HG03280 (cell line): ENCODE results near the gene TASOR.
A peak's percentile ranks its signal among the peaks of the same experiment; 100 is the strongest.

Experiments
- ATAC-seq: cut with Tn5 transposase; IDR thresholded peaks from one replicate; pipeline ENCODE4 v1.9.1; 2021; ENCODE audit warnings: mild to moderate bottlenecking, moderate library complexity; ENCODE audit not compliant: unreplicated experiment

Gene TASOR

GRCh38 chr3:56689303-56689702 is 6.2 kb upstream of the TASOR start:
- ATAC-seq, result no peak

GRCh38 chr3:56688191-56688590 is 5.1 kb upstream of the TASOR start:
- ATAC-seq, result peak; percentile 58

- no peak for ATAC-seq
These were observed 964 bp upstream of the TASOR start for GRCh38 chr3:56684029-56684428.

GRCh38 chr3:56682462-56683121 is 473 bp downstream of the TASOR start:
- ATAC-seq, result peak; percentile 76

- no peak for ATAC-seq
These were observed 1.0 kb downstream of the TASOR start for GRCh38 chr3:56681984-56682461.

- ATAC-seq, result no peak
These were observed 2.9 kb downstream of the TASOR start for GRCh38 chr3:56680054-56680580.

- ATAC-seq, result no peak
These were observed 5.8 kb downstream of the TASOR start for GRCh38 chr3:56677286-56677685.

GRCh38 chr3:56673781-56674457 is 9.1 kb downstream of the TASOR start:
- ATAC-seq, result no peak

GRCh38 chr3:56667973-56668579 is 15.0 kb downstream of the TASOR start:
- ATAC-seq, result no peak

- ATAC-seq, result no peak
These were observed 18.2 kb downstream of the TASOR start for GRCh38 chr3:56664823-56665222.

- no peak for ATAC-seq
These were observed 27.4 kb downstream of the TASOR start for GRCh38 chr3:56655709-56656108.

- no peak for ATAC-seq
These were observed 28.6 kb downstream of the TASOR start for GRCh38 chr3:56654460-56654859.

GRCh38 chr3:56645407-56645806 is 37.7 kb downstream of the TASOR start:
- ATAC-seq, result no peak

- no peak for ATAC-seq
These were observed 49.2 kb downstream of the TASOR start for GRCh38 chr3:56633602-56634535.
